ENCODE results near the gene TNFRSF1A. TPM values are rescaled to one million over a fixed set of nuclear protein-coding genes. Genes with fewer than 3 reads are reported as not detected.

The TNFRSF1A gene
- polyA plus RNA-seq, 1 experiment = 217 TPM

DNA sequence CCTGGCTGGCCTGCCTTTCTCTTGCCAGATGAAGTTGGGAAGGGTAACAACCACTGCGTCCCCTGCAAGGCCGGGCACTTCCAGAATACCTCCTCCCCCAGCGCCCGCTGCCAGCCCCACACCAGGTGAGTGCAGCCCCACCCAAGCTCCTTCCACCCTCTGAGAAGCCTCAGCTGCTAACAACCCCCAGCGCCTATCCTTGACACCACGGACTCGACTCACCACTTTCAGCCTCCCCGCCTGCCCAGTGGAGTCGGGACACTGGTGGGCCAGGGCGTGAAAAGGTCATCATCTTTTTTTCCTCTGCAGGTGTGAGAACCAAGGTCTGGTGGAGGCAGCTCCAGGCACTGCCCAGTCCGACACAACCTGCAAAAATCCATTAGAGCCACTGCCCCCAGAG is 44.2 kb upstream of the TNFRSF1A start:
- no peaks in the 10 kb centered on the region for H3K27me3 ChIP-seq (ENCODE audit: control insufficient read depth, insufficient read depth, low read length)
- peaks cover 30% of the 10 kb centered on the region for H3K36me3 ChIP-seq (ENCODE audit: control insufficient read depth, insufficient read depth, low read length)
- DNase-seq (ENCODE audit: low read depth) = no peak
- CTCF ChIA-PET = no interaction called here
- POLR2A ChIA-PET = no interaction called here
- TF ChIP-seq, protein P1, sequence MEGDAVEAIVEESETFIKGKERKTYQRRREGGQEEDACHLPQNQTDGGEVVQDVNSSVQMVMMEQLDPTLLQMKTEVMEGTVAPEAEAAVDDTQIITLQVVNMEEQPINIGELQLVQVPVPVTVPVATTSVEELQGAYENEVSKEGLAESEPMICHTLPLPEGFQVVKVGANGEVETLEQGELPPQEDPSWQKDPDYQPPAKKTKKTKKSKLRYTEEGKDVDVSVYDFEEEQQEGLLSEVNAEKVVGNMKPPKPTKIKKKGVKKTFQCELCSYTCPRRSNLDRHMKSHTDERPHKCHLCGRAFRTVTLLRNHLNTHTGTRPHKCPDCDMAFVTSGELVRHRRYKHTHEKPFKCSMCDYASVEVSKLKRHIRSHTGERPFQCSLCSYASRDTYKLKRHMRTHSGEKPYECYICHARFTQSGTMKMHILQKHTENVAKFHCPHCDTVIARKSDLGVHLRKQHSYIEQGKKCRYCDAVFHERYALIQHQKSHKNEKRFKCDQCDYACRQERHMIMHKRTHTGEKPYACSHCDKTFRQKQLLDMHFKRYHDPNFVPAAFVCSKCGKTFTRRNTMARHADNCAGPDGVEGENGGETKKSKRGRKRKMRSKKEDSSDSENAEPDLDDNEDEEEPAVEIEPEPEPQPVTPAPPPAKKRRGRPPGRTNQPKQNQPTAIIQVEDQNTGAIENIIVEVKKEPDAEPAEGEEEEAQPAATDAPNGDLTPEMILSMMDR (IDR thresholded peaks at IDR 0.05; ENCODE audit: insufficient read depth, low read depth, low read length) = no peak
- H3K4me3 ChIP-seq (ENCODE audit: low read depth, low read length) = no peak overlapping the region

DNA sequence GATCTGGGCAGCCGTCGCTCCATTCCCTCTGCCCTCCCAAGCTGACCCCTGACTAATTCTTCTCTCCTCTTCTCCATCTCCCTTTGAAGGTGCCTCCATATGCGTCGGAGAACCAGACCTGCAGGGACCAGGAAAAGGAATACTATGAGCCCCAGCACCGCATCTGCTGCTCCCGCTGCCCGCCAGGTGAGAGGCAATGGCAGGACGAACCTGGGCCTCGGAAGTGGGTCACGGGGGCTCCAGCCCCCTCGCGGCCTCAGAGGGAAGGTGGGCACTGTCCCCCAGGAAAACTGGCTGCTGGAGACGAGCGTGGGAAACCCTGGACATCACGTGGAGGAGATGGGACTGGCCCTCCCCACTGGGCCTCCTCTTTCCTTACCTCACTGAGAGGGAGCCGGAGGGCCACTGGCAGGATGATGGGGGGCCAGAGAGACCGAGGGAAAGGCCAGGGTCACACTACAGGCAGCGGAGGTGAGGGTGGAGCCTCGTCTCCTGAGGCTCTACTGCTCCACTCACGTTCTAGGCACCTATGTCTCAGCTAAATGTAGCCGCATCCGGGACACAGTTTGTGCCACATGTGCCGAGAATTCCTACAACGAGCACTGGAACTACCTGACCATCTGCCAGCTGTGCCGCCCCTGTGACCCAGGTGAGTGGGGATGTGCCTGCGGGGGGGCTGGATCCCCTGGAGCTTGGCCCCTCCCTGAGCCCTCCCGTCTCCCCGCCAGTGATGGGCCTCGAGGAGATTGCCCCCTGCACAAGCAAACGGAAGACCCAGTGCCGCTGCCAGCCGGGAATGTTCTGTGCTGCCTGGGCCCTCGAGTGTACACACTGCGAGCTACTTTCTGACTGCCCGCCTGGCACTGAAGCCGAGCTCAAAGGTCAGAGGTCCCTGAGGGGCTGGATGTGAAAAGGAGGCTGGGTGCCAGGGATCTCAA is 42.9 kb upstream of the TNFRSF1A start:
- no peak for DNase-seq (ENCODE audit: low read depth)
- H3K27me3 ChIP-seq (ENCODE audit: control insufficient read depth, insufficient read depth, low read length) = no peaks in the 10 kb centered on the region
- peaks cover 23% of the 10 kb centered on the region for H3K36me3 ChIP-seq (ENCODE audit: control insufficient read depth, insufficient read depth, low read length)
- peak overlapping the region; percentile 82 for H3K4me3 ChIP-seq (ENCODE audit: low read depth, low read length)
- ChIA-PET POLR2A (interaction anchor here (0.6 to 1.0 kb wide), 2 partner anchors 62 to 80 kb away, joined by 3 to 7 read pairs; no protein-coding TSS in a partner anchor), CTCF (interaction anchor here (0.7 to 2.0 kb wide), 2 partner anchors 48 to 80 kb away, joined by 3 to 8 read pairs; no protein-coding TSS in a partner anchor)
- TF ChIP-seq, protein P1 (IDR thresholded peaks at IDR 0.05; ENCODE audit: insufficient read depth, low read depth, low read length) = no peak

DNA sequence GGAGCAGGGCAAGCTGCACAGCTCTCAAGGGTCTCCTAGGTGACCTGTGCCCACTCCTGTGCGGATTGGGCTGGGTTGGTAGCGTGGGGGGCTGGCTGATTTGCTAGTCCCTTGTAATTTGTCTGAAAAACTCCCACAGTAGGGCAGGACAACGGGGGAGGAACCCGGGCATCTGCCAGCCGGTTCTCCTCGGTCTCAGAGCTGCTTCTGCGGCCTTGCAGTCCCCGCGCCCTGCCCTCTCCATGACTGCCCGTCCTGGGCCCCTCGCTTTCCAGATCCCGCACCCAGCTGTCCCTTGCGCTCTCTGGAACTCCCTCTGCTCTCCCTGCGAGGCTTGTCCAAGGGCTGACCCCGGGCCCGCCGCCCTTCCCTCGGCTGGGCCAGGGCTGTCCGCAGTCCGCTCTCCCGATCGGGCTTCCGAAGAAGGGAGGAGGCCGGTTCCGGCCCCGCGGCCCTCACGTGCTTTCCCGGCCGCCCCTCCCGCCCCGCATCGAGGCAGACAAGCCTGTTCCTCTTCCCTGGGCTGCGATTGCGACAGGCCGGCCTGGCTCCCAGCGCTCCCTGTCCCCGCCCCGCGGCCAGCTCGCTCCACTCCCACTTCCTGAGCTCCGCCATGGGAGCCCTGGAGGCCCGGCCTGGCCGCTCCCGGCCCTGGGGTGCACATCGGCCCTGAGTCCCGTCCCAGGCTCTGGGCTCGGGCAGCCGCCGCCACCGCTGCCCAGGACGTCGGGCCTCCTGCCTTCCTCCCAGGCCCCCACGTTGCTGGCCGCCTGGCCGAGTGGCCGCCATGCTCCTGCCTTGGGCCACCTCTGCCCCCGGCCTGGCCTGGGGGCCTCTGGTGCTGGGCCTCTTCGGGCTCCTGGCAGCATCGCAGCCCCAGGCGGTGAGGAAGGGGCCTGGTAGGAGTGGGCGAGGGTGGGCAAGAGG is 42.0 kb upstream of the TNFRSF1A start, which contains the start of gene LTBR:
LTBR (plus strand) TSS at position 591 of the 927 bp plus-strand sequence; CDS start at position 788, 197 bp downstream.
- ChIA-PET POLR2A (interaction anchor here (0.6 to 1.0 kb wide), 3 partner anchors 40 to 81 kb away, joined by 3 to 7 read pairs (median 4); no protein-coding TSS in a partner anchor), CTCF (interaction anchor here (0.8 to 2.0 kb wide), 3 partner anchors 23 to 60 kb away, joined by 3 to 8 read pairs (median 4); no protein-coding TSS in a partner anchor)
- DNase-seq (ENCODE audit: low read depth) = peak; percentile 73
- TF ChIP-seq, protein P1 (IDR thresholded peaks at IDR 0.05; ENCODE audit: insufficient read depth, low read depth, low read length) = 0 out of 2 replicates have a peak, but pooled peaks have one; percentile 11
- peaks cover 18% of the 10 kb centered on the region for H3K36me3 ChIP-seq (ENCODE audit: control insufficient read depth, insufficient read depth, low read length)
- H3K27me3 ChIP-seq (ENCODE audit: control insufficient read depth, insufficient read depth, low read length) = no peaks in the 10 kb centered on the region
- peak within 1 kb of the TSS; percentile 82 for H3K4me3 ChIP-seq (ENCODE audit: low read depth, low read length)

DNA sequence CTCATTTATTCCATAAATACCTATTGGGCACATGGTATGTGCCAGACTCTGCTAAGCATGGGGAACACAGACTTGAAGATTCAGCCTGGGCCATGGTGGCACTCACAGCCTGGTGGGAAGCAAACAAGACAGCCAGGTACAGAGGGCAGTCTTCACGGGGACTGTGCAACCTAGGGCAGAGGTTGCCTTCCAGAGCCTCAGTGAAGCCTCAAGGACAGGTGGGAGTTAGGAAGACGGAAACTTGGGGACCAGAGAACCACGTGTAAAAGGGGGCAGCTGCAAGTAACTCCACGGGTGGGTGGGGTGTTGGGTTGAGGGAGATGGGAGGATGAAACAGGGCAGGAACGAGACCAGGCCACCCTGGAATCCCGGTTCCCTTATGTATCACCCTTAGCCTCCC is 41.1 kb upstream of the TNFRSF1A start:
- H3K4me3 ChIP-seq (ENCODE audit: low read depth, low read length) = no peak overlapping the region
- CTCF ChIA-PET = interaction anchor here (0.8 to 2.0 kb wide), 3 partner anchors 22 to 59 kb away, joined by 3 to 8 read pairs (median 4); no protein-coding TSS in a partner anchor
- no peak for DNase-seq (ENCODE audit: low read depth)
- POLR2A ChIA-PET = no interaction called here
- TF ChIP-seq, protein P1 (IDR thresholded peaks at IDR 0.05; ENCODE audit: insufficient read depth, low read depth, low read length) = no peak
- H3K36me3 ChIP-seq (ENCODE audit: control insufficient read depth, insufficient read depth, low read length) = peaks cover 12% of the 10 kb centered on the region
- H3K27me3 ChIP-seq (ENCODE audit: control insufficient read depth, insufficient read depth, low read length) = no peaks in the 10 kb centered on the region

Data from BJ (cell line).